RCC 7860 (cell line): ENCODE measurements around the gene DUS2.
"Not testable (repeated sequence)": the region's sequence is repeated elsewhere in the genome, so short reads cannot be mapped to it uniquely, and the experiment has no call there.

Experiments
- DNase-seq: peaks from one replicate; pipeline ENCODE4 v3.0.0-alpha.2; 2015; ENCODE audit warnings: low spot score
- FAIRE-seq: peaks from 2 replicates; lab custom pipeline; 2012; peaks lifted over from hg19 to GRCh38; lab: Jason Lieb, UNC

The DUS2 gene

GRCh38 chr16:68116256-68116867, 93.3 kb downstream of the DUS2 start:
- no peak for DNase-seq
- no peak for FAIRE-seq

DNA sequence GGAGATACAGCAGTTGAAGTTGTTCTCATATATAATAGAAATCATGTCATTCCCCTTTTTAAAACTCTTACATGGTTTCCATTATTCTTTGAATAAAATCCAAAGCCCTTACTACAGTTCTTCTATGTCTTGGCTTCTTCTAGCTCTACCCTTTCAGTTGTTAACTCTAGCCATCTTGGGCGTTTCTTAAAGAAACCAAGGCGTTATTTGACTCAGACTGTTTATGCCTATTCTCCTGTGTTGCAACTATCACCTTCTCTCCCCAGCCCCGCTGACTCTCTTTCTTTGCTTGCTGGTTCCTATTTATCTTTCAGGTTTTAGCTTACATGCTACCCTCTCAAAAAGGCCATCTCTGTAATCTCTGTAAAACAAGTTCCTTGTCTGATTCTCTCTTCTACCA, 94.8 kb downstream of the DUS2 start:
- DNase-seq (no peak), FAIRE-seq (no peak)

- DNase-seq, FAIRE-seq: not testable (repeated sequence)
Observed at GRCh38 chr16:68118954-68119353, 95.9 kb downstream of the DUS2 start.

DNA sequence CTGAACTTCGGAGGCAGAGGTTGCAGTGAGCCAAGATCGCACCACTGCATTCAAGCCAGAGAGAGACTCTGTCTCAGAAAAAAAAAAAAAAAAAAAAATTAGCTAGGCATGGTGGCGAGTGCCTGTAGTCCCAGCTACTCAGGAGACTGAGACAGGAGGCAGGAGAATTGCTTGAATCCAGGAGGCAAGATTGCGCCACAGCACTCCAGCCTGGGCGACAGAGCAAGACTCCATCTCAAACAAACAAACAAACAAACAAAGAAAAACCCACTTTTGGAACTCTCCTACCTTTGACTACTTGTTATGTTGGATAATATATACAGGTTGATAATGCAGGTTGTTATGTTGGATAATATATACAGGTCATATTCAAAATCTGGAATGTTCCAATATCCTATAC, 97.4 kb downstream of the DUS2 start:
- FAIRE-seq: not testable (repeated sequence)

DNA sequence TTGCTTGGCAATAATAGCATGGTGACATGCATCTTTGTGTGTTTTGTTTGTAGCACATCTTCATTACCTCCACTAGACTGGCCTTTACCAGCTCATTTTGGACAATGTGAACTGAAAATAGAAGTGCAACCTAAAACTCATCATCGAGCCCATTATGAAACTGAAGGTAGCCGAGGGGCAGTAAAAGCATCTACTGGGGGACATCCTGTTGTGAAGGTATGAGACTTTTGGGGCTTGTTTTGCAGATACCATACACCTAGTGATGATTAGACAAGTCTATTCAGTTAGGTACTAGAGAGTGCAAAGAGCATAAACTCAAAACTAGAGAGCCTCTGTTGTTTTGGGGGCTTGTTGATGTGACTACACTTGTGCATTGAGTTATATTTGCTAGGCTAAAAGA, 103.3 kb downstream of the DUS2 start:
- DNase-seq: no peak
- no peak for FAIRE-seq

More for the DNA sequence above, 97.4 kb downstream of the DUS2 start:
- not testable (repeated sequence) for DNase-seq

DNA sequence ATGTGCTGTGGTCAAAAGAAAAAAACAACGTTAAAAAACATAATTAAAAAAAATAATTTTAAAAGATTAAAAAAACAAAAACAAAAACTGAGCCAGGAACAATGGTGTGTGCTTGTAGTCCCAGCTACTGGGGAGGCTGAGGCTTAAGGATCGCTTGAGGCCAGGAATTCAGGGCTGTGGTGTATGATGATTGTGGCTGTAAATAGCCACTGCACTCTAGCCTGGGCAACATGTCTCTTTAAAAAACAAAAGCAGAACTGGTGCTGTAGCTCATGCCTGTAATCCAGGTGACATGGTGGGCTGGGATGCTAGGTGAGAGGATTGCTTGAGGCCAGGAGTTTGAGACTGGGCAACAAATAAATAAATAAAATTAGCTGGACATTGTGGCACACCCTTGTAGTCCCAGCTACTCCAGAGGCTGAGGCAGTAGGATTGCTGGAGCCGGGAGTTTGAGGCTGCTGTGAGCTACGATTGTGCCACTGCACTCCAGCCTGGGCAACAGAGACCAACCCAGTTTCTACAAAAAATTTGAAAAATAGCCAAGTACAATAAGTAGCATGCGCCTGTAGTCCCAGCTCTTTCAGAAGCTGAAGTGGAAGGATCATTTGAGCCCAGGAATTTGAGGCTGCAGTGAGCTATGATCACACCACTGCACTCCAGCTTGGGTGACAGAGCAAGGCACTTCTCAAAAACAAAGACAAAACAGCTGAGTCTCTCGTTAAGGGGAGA, 105.7 kb downstream of the DUS2 start:
- FAIRE-seq: no peak
- DNase-seq: no peak
